HL-60/S4 treated with retinoic acid at 250 ng/mL for 4 days and 3 days (cell line): ENCODE data around the gene LMCD1.

Experiments used
- in situ Hi-C: fragments of 300-500 bp; cut with MboI; formaldehyde crosslinking; loops from 2 replicates; pipeline ENCODE4 v1.7.0; 2022; ENCODE audit warnings: low sequenced_read_pairs

LMCD1 gene

GRCh38 chr3:8556473-8556869 lies 54.8 kb downstream of the LMCD1 start:
- in situ Hi-C loops: no loop called here

DNA sequence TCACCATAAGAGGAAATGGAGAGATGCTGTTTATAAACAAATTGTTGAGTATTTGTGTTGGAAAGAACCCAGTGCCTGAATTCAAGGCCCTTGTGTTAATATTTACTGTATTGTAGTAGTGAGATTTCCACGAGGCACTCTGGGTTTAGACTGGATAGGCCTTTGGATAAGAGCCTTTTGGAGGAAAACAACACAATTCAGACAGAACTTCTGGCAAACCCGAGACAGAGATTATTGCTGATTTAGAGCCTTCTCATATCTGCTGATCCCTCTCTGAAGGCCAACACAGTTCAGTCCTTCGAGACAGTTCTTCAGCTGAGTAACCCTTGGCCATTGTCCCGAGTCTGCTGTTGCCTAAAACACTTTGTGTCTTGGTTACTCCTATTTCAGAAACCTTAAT lies 55.7 kb downstream of the LMCD1 start:
- in situ Hi-C loops: no loop called here

DNA sequence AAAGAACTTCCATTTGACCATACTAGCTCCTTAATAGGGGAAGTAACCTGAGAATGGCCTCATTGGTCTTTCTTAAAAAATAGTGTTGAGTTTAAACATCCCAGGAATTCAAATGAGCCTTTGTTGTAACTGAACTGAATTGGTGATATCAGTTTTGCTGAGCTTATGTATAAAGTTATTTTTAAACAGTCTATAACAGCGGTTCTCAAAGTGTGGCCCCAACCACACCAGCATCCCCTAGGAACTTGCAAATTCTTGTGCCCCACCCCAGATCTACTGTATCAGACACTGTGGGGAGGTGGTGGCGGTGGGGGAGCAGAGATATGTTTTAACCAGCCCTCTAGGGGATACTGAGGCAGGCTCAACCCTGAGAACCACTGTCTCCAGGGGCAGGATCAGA lies 57.0 kb downstream of the LMCD1 start:
- in situ Hi-C loops: no loop called here

GRCh38 chr3:8559351-8559750 lies 57.7 kb downstream of the LMCD1 start:
- in situ Hi-C loops: no loop called here

- in situ Hi-C loops: no loop called here
Measured at GRCh38 chr3:8560366-8561007, 58.9 kb downstream of the LMCD1 start.

DNA sequence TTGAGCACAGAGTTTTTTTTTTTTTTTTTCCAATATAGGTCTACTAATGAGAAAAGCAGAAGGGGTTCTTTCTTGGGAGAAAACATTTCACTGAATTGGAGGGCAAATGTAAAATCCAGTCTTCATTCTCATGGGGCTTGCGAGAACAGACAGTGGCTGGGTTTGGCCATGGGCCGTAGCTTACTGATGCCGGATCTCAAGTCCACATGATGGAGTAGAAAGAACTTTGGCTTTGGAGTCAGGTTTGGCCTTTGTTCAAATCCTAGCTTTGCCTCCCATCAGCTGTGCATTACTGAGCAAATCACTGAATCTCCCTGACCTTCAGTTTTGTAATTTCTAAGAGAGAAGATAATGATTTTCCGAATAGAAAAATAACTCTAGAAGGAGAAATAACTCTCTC lies 59.7 kb downstream of the LMCD1 start:
- in situ Hi-C loops: no loop called here

GRCh38 chr3:8562081-8562595 lies 60.5 kb downstream of the LMCD1 start:
- in situ Hi-C loops: no loop called here

DNA sequence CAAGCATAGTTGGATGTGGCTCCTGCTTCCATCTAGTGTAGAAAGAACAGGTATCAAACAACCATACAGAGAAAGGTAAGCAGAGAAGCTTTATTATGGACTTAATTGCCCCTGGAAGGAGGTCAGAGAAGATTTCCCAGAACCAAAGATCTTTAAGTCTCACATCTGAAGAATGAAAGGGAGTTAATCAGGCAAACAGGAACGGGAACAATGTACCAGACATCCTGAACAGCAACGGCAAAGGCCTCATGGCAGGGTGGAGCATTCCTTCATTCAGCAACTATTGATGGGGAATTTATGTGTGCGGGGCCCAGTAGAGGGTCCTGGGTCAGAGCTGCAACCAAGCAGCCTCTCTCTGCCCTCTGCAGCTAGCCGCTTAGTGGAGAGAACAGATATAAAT lies 61.5 kb downstream of the LMCD1 start:
- in situ Hi-C loops: no loop called here

- in situ Hi-C loops: no loop called here
Measured at GRCh38 chr3:8563597-8563996, 62.0 kb downstream of the LMCD1 start.

DNA sequence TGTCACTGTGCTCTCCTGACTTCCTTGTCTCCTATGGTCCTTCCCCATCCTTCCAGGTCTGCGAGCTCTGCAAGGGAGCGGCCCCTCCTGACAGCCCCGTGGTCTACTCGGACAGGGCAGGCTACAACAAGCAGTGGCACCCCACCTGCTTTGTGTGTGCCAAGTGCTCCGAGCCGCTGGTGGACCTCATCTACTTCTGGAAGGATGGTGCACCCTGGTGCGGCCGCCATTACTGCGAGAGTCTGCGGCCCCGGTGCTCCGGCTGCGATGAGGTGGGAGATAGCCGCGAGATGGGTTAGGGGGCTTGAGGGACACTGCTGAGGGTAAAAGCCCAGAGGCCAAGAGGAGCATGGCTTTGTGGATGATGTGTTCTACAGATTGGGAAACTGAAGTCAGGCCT lies 63.8 kb downstream of the LMCD1 start:
- in situ Hi-C loops: no loop called here

- in situ Hi-C loops: no loop called here
Measured at GRCh38 chr3:8567784-8568575, 66.4 kb downstream of the LMCD1 start.

DNA sequence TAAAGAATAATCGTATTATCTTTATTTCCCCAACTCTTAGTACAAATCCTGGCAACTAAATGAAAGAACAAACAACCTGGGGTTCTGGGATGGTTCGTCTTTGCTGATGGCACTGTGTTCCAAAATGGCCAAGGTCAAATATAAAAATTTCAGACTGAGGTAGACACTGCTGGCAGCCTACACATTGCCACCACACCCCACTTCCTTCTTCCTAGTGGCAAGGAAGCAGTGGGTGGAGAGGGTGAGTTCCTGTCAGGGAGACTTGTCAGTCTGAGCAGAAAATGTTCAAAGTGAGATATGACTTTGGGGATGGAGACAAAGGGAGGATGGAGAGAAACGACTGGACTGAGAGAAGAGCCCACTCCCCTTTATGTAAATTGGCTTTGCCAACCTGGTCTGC lies 69.6 kb downstream of the LMCD1 start:
- in situ Hi-C loops: no loop called here

- in situ Hi-C loops: no loop called here
Measured at GRCh38 chr3:8573342-8573926, 71.8 kb downstream of the LMCD1 start.

GRCh38 chr3:8574040-8574669 lies 72.5 kb downstream of the LMCD1 start:
- in situ Hi-C loops: no loop called here

GRCh38 chr3:8574670-8575322 lies 73.2 kb downstream of the LMCD1 start:
- in situ Hi-C loops: no loop called here

GRCh38 chr3:8575364-8576104 lies 73.9 kb downstream of the LMCD1 start:
- in situ Hi-C loops: no loop called here

GRCh38 chr3:8576436-8576835 lies 74.8 kb downstream of the LMCD1 start:
- in situ Hi-C loops: no loop called here

DNA sequence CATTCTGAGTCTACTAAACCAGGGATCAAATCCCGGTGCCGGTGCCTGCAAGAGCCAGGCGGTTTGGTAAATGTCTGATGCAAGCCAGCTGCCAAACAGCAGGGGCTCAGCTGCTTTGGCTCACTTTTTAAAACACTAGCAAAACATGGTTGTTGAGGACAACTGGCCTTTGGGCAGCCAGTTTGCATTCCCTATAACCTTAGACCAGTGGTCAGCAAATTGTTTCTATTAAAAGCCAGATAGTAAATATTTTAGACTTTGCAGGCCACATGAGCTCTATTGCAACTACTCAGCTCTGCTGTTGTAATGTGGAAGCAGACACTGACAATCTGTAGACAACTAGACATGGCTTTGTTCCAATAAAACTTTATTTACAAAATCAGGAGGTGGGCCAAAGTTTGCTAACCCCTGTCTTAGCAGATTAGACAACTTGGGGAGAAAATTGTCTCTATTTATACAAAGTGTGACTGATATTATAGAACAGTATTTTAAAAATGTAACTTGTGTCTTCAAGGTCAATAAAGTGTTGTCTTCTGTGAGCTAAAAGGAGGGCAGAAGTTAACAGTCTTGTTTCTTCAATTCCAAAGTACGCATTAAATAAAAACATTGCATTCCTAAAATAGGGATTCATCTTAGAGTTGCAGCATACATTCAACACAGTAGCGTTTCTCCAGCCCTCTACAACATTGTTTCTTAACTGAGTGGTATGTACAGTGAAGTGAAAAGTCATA lies 75.4 kb downstream of the LMCD1 start:
- in situ Hi-C loops: no loop called here

DNA sequence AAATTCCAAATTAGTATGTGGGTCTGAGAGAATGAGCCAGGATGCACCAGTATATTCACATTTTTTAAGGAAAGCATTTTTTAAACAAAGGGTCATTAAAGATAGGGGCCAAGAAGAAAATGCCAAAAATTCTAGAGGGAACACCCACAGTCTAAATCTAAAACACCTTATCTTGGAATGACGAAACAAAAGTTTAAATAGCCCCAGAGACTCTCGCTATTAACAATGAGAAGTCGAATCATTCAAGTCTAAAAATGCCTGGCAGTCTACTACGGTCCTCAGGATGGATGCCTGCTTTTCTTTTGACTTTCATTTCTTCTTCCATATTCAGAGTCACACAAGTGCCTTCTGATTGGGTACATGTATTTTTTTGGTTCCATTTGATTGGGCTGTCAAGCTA lies 76.7 kb downstream of the LMCD1 start:
- in situ Hi-C loops: no loop called here

GRCh38 chr3:8579096-8579495 lies 77.5 kb downstream of the LMCD1 start:
- in situ Hi-C loops: no loop called here
